HepG2 (cell line): Measurements from ENCODE around the gene EVA1C. TPM values are rescaled to one million over a fixed set of nuclear protein-coding genes. Genes with fewer than 3 reads are reported as not detected.

Experiments
- ARNT2 ChIP-seq: sonication (generic); formaldehyde crosslinking; IDR thresholded peaks from 2 replicates; pipeline ENCODE4 v1.8.0; 2022; ENCODE audit warnings: mild to moderate bottlenecking, low read depth, missing genetic modification reagents, moderate library complexity
- BHLHE40 ChIP-seq: IDR thresholded peaks from 2 replicates; pipeline ENCODE4 v1.6.1; 2011; ENCODE audit warnings: low read length, improper control_type of control experiment
- CREB1 ChIP-seq, 2 experiments: fragments of 450-650 bp in 1 of 2; IDR thresholded peaks; 2 replicates each; pipeline ENCODE4 v1.6.1; 2016 to 2017; ENCODE audit warnings: control low read depth in 1 of 2, mild to moderate bottlenecking in 1 of 2, missing compliant biosample characterization in 1 of 2, missing genetic modification characterization in 1 of 2
- ESRRA ChIP-seq: sonication (generic); formaldehyde crosslinking; IDR thresholded peaks from 2 replicates; pipeline ENCODE4 v1.5.1; 2020; ENCODE audit warnings: mild to moderate bottlenecking, low read depth, missing genetic modification reagents
- EZH2 ChIP-seq: conservative IDR thresholded peaks from 2 replicates; pipeline ENCODE4 v1.6.1; 2012; ENCODE audit warnings: mild to moderate bottlenecking, low read depth, low read length, moderate library complexity
- FOXC1 ChIP-seq: sonication (generic); formaldehyde crosslinking; IDR thresholded peaks from 2 replicates; pipeline ENCODE4 v1.8.0; 2022; ENCODE audit warnings: mild to moderate bottlenecking, missing genetic modification reagents, borderline replicate concordance
- HDAC6 ChIP-seq: fragments of 200-600 bp; sonication (generic); IDR thresholded peaks from 2 replicates; pipeline ENCODE4 v1.7.0; 2017; ENCODE audit warnings: mild to moderate bottlenecking, antibody characterized with exemption, low read length, low read depth
- PHF5A ChIP-seq: IDR thresholded peaks from one replicate; pipeline ENCODE4 v1.6.1; 2018; ENCODE audit warnings: low read depth, missing genetic modification reagents; ENCODE audit not compliant: unreplicated experiment
- PITX1 ChIP-seq: sonication (generic); formaldehyde crosslinking; IDR thresholded peaks from 2 replicates; pipeline ENCODE4 v1.5.1; 2020; ENCODE audit warnings: mild to moderate bottlenecking, missing genetic modification reagents
- POGZ ChIP-seq: sonication (generic); formaldehyde crosslinking; IDR thresholded peaks from 2 replicates; pipeline ENCODE4 v1.4.0; 2020; ENCODE audit warnings: mild to moderate bottlenecking, missing genetic modification reagents
- POLR2G ChIP-seq: fragments of 200-400 bp; formaldehyde crosslinking; IDR thresholded peaks from 2 replicates; pipeline ENCODE4 v1.6.1; 2018; ENCODE audit warnings: mild to moderate bottlenecking, low read depth, low read length, moderate library complexity
- RBFOX2 ChIP-seq: fragments of 200-400 bp; formaldehyde crosslinking; IDR thresholded peaks from 2 replicates; pipeline ENCODE4 v1.6.1; 2017; ENCODE audit warnings: low read depth, mild to moderate bottlenecking, low read length
- REPIN1 ChIP-seq: sonication (generic); formaldehyde crosslinking; IDR thresholded peaks from 2 replicates; pipeline ENCODE4 v1.8.0; 2022; ENCODE audit warnings: missing genetic modification reagents, low read depth, mild to moderate bottlenecking, borderline replicate concordance
- SKIL ChIP-seq: sonication (generic); formaldehyde crosslinking; IDR thresholded peaks from 2 replicates; pipeline ENCODE4 v1.8.0; 2022; ENCODE audit warnings: missing genetic modification reagents, mild to moderate bottlenecking, moderate library complexity, borderline replicate concordance
- SP2 ChIP-seq: sonication (generic); formaldehyde crosslinking; IDR thresholded peaks from 2 replicates; pipeline ENCODE4 v1.5.1; 2020; ENCODE audit warnings: mild to moderate bottlenecking, missing genetic modification reagents
- SRF ChIP-seq: IDR thresholded peaks from 2 replicates; pipeline ENCODE4 v1.6.1; 2011; ENCODE audit warnings: mild to moderate bottlenecking, low read depth, low read length, moderate library complexity
- TBX2 ChIP-seq: sonication (generic); formaldehyde crosslinking; IDR thresholded peaks from 2 replicates; pipeline ENCODE4 v1.5.0; 2020; ENCODE audit warnings: missing genetic modification reagents, mild to moderate bottlenecking, borderline replicate concordance
- ZBTB1 ChIP-seq: sonication (generic); formaldehyde crosslinking; IDR thresholded peaks from 2 replicates; pipeline ENCODE4 v1.4.0; 2020; ENCODE audit warnings: missing genetic modification reagents, borderline replicate concordance
- ZBTB43 ChIP-seq: sonication (generic); formaldehyde crosslinking; conservative IDR thresholded peaks from 2 replicates; pipeline ENCODE4 v1.4.0; 2020; ENCODE audit warnings: missing genetic modification reagents
- ZFX ChIP-seq: sonication (generic); formaldehyde crosslinking; IDR thresholded peaks from 2 replicates; pipeline ENCODE4 v1.4.0; 2020; ENCODE audit warnings: mild to moderate bottlenecking, low read depth, missing genetic modification reagents, moderate library complexity
- ZNF276 ChIP-seq: sonication (generic); formaldehyde crosslinking; IDR thresholded peaks from 2 replicates; pipeline ENCODE4 v1.4.0; 2020; ENCODE audit warnings: mild to moderate bottlenecking, low read depth, missing genetic modification reagents
- ZNF605 ChIP-seq: sonication (generic); formaldehyde crosslinking; IDR thresholded peaks from 2 replicates; pipeline ENCODE4 v1.8.0; 2022; ENCODE audit warnings: mild to moderate bottlenecking, missing genetic modification reagents
- ZNF841 ChIP-seq: sonication (generic); formaldehyde crosslinking; IDR thresholded peaks from 2 replicates; pipeline ENCODE4 v1.8.1; 2023; ENCODE audit warnings: missing genetic modification reagents, borderline replicate concordance
- ZZZ3 ChIP-seq: sonication (generic); formaldehyde crosslinking; IDR thresholded peaks from 2 replicates; pipeline ENCODE4 v1.4.0; 2020; ENCODE audit warnings: missing genetic modification reagents, mild to moderate bottlenecking, borderline replicate concordance
- polyA plus RNA-seq, 8 experiments: library from polyadenylated mRNA; depleted of rRNA in 3 of 8; stranded (reverse) in 7 of 8; unstranded in 1 of 8; fragments of >200 nt; fragmentation: Illumina TruSeq in 4 of 8; extraction: Trizol in 4 of 8; gene quantifications; 2 replicates each; pipeline versions ENCODE4 v1.2.1 to v1.2.3, GENCODE V29; 2011 to 2016; ENCODE audit warnings: low read depth in 4 of 8, missing spikeins in 1 of 8, mixed read lengths in 1 of 8; ENCODE audit not compliant: insufficient read depth in 1 of 8
- total RNA-seq, 5 experiments: library from RNA; depleted of rRNA; stranded (reverse); fragments of >200 nt; fragmentation: Illumina TruSeq; extraction: Trizol; gene quantifications; 2 replicates each; pipeline ENCODE4 v1.2.3, GENCODE V29; 2016; ENCODE audit warnings: low read depth in 1 of 5

The EVA1C gene
- total and polyA plus RNA-seq, 2 of the 13 experiments (the other 11 are each of a cell fraction or from before 2014, with no cell fraction given): 0.29 to 0.34 TPM

GRCh38 chr21:32392880-32393676 lies 19.4 kb upstream of the EVA1C start, which contains the start of gene URB1 (continued):
- TF ChIP-seq SKIL (CRISPR knock-in tag) (peak; percentile 56), TBX2 (CRISPR knock-in tag) (no peak; the same call in none of the 2 replicates), POGZ (0 out of 2 replicates have a peak, but pooled peaks have one; percentile 27), CREB1 (IDR thresholded peaks at IDR 0.05) (no peak), CREB1 (CRISPR knock-in tag; IDR thresholded peaks at IDR 0.05) (no peak), EZH2 (no peak), SRF (no peak), ZNF605 (CRISPR knock-in tag) (peak; percentile 82), REPIN1 (CRISPR knock-in tag) (0 out of 2 replicates have a peak, but pooled peaks have one; percentile 28), FOXC1 (CRISPR knock-in tag) (peak; percentile 62; the same call in 1 of the 2 replicates), SP2 (CRISPR knock-in tag) (peak; percentile 81), ZZZ3 (CRISPR knock-in tag) (no peak; the same call in 1 of the 2 replicates), RBFOX2 (peak; percentile 95), ESRRA (peak; percentile 23; the same call in 1 of the 2 replicates), ZNF841 (CRISPR knock-in tag) (0 out of 2 replicates have a peak, but pooled peaks have one; percentile 8), PHF5A (CRISPR knock-in tag) (no peak), HDAC6 (no peak), PITX1 (CRISPR knock-in tag) (peak; percentile 46; the same call in 1 of the 2 replicates), ZFX (CRISPR knock-in tag) (peak; percentile 87), ZBTB1 (CRISPR knock-in tag) (no peak), POLR2G (peak; percentile 90), BHLHE40 (no peak), ZNF276 (CRISPR knock-in tag) (no peak), ARNT2 (CRISPR knock-in tag) (0 out of 2 replicates have a peak, but pooled peaks have one; percentile 26), ZBTB43 (no peak)
